ENCODE results near the gene ADIPOR2.

Gene ADIPOR2

DNA sequence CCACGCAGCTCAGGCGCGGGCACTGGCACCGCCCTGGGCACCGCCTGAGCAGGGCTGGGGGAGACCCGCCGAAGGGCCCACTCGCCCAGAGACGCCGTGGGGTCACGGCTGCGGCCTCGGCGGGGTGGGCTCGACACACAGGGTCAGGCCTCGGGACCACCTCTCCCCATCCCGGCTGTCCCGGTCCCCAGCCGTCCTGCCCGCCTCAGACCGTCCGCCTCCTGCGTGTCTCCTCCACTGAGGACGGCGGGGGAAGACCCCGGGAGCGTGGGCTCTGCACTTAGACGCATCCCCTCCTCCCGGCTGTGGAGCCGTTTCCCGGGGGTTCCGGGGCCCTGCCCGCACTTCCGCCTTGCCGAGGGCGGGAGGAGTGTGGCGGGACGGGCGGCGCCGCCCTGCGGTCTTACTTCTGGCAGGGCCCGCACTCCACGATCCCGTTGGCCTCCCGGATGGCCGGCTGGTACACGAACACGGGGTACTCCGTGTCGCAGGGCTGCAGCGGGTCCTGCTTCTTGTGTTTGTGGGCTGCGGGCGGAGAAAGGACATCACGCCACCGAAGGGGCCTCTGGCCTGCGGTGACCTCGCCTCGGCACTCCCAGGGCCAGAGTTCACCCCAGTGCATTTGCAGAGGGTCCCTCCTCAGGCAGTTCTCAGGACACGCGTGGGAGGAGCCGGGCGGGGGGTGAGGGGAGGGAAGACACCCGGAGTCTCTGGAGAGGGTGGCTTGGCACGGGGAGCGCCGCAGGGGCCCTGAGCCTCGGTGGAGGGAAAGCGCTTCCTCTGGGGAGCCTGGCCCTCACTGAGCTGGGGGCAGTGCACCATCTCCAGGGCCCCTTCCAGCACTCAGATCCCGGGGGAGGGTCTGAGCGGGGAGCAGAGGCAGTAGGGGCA, 106.4 kb downstream of the ADIPOR2 start:
- Histone ChIP-seq H3K27me3 (ENCODE audit: control insufficient read depth, insufficient read depth, low read length) (no peaks in the 10 kb centered on the region), H3K36me3 (ENCODE audit: control insufficient read depth, insufficient read depth, low read length) (no peaks in the 10 kb centered on the region), H2AFZ (peak overlapping the region; percentile 93), H3K79me2 (no peaks in the 10 kb centered on the region), H3K9ac (peak overlapping the region; percentile 11), H3K4me1 (peaks cover 9% of the 10 kb centered on the region), H3K4me3 (ENCODE audit: low read depth, low read length) (peak overlapping the region; percentile 32), H3K4me2 (ENCODE audit: low read length) (peak overlapping the region; percentile 62), H3K27ac (peak overlapping the region; percentile 54), H3K9me3 (ENCODE audit: control insufficient read depth, low read length) (no peaks in the 10 kb centered on the region)
- TF ChIP-seq, protein P1, sequence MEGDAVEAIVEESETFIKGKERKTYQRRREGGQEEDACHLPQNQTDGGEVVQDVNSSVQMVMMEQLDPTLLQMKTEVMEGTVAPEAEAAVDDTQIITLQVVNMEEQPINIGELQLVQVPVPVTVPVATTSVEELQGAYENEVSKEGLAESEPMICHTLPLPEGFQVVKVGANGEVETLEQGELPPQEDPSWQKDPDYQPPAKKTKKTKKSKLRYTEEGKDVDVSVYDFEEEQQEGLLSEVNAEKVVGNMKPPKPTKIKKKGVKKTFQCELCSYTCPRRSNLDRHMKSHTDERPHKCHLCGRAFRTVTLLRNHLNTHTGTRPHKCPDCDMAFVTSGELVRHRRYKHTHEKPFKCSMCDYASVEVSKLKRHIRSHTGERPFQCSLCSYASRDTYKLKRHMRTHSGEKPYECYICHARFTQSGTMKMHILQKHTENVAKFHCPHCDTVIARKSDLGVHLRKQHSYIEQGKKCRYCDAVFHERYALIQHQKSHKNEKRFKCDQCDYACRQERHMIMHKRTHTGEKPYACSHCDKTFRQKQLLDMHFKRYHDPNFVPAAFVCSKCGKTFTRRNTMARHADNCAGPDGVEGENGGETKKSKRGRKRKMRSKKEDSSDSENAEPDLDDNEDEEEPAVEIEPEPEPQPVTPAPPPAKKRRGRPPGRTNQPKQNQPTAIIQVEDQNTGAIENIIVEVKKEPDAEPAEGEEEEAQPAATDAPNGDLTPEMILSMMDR (IDR thresholded peaks at IDR 0.05) = no peak

DNA sequence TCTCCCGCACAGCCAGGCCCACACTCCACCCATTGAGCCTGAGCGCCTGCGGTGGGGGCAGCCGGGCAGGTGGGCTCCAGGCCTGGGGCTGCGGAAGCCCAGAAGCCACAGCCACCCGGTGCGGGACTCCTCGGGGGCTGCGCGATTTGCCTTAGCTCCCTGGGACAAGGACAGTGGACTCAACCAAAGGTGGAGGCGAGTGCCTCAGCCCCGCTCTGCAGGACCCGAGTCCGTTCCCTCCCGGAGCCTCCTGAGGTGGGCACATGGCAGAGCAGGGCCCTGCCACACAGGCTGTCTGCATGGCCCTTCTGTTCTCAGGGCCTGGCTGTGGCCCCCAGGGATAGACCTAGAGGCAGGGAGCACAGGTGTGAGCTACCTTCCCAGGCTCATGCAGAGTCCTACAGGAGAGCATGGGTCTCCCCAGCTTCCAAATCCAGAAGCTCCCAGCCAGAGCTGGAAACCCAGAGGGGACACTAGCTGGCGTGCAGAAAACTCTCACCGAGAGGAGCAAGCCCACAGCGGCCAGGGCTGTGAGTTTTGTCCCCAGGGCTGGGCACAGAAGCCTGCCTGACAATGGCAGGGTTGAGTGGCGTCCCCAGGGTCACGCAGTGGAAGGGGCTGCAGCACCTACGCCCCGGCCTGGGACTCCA, 107.2 kb downstream of the ADIPOR2 start:
- no peak overlapping the region for H2AFZ ChIP-seq
- TF ChIP-seq, protein P1 (IDR thresholded peaks at IDR 0.05) = no peak
- no peak overlapping the region for H3K4me2 ChIP-seq (ENCODE audit: low read length)
- H3K4me1 ChIP-seq = peaks cover 10% of the 10 kb centered on the region
- H3K36me3 ChIP-seq (ENCODE audit: control insufficient read depth, insufficient read depth, low read length) = no peaks in the 10 kb centered on the region
- H3K27ac ChIP-seq = no peak overlapping the region
- H3K4me3 ChIP-seq (ENCODE audit: low read depth, low read length) = no peak overlapping the region
- no peaks in the 10 kb centered on the region for H3K79me2 ChIP-seq
- H3K27me3 ChIP-seq (ENCODE audit: control insufficient read depth, insufficient read depth, low read length) = no peaks in the 10 kb centered on the region
- no peaks in the 10 kb centered on the region for H3K9me3 ChIP-seq (ENCODE audit: control insufficient read depth, low read length)
- H3K9ac ChIP-seq = no peak overlapping the region

DNA sequence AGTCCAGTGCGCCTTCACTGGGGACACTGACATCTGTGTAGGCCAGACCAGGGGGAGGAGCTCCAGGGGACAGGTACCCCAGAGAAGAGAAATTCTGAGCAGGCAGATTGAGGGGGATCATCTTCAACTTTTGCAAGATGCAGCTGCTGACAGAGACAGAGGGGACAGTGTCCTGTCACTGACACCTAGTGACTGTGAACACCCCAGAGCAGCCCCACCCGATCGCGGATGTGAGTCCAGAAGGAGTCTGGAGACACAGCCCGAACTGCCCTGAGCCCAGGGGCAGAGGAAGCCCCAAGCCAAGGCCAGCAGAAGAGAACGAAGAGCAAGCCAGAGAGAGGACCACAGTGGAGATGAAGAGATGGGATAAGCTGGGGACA, 107.8 kb downstream of the ADIPOR2 start:
- Histone ChIP-seq H3K27ac (no peak overlapping the region), H3K9ac (no peak overlapping the region)
- TF ChIP-seq, protein P1 (IDR thresholded peaks at IDR 0.05) = no peak

DNA sequence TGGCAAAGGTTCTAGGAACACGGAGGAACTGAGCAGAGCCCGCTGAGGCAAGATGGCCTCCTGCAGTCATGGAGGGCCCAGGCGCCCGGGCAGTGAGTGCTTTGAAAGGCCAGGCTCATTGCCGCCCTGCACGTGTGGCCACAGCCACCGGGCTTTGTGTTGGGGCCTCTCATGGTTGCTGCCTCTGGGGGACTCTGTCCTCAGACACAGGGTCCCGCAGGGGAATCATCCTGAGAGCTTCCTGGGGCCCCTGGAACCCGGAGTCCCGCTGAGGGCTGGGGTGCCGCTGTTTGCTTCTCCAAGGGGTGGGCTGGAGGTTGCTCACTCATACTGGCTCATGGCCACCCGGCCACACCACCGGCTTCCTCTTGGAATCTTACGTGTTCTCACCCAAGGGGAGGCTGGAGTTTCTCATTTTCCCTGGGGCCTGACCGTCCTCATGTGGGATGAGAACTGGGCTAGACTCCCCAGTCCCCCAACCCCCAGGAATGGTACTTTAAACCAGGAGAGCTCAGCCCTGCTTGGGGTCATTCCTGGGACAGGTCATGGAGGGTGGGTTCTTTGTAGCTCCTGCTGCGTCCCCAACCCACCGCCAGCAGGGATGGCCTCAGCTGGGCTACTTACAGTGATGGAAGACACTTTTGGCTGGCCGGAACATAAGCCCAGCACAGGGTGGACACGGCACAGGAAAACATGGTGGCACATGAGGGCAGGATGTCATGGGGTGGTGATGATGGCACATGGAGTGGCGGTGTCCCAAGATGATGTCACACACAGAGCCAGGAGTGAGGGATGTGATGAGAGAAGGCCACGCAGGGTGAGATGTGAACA, 108.4 kb downstream of the ADIPOR2 start:
- peaks cover 21% of the 10 kb centered on the region for H3K4me1 ChIP-seq
- H3K9ac ChIP-seq = no peak overlapping the region
- no peak overlapping the region for H3K4me3 ChIP-seq (ENCODE audit: low read depth, low read length)
- H3K27me3 ChIP-seq (ENCODE audit: control insufficient read depth, insufficient read depth, low read length) = no peaks in the 10 kb centered on the region
- no peak overlapping the region for H3K4me2 ChIP-seq (ENCODE audit: low read length)
- no peaks in the 10 kb centered on the region for H3K79me2 ChIP-seq
- H3K27ac ChIP-seq = no peak overlapping the region
- H3K36me3 ChIP-seq (ENCODE audit: control insufficient read depth, insufficient read depth, low read length) = no peaks in the 10 kb centered on the region
- H3K9me3 ChIP-seq (ENCODE audit: control insufficient read depth, low read length) = no peaks in the 10 kb centered on the region
- TF ChIP-seq, protein P1 (IDR thresholded peaks at IDR 0.05) = no peak
- no peak overlapping the region for H2AFZ ChIP-seq

More for the DNA sequence above, 107.8 kb downstream of the ADIPOR2 start:
- Histone ChIP-seq H3K79me2 (no peaks in the 10 kb centered on the region), H3K4me1 (peaks cover 15% of the 10 kb centered on the region), H3K9me3 (ENCODE audit: control insufficient read depth, low read length) (no peaks in the 10 kb centered on the region), H3K36me3 (ENCODE audit: control insufficient read depth, insufficient read depth, low read length) (no peaks in the 10 kb centered on the region), H2AFZ (no peak overlapping the region), H3K27me3 (ENCODE audit: control insufficient read depth, insufficient read depth, low read length) (no peaks in the 10 kb centered on the region), H3K4me3 (ENCODE audit: low read depth, low read length) (no peak overlapping the region), H3K4me2 (ENCODE audit: low read length) (no peak overlapping the region)
